ENCODE data around the gene IFI44. TPM values are rescaled to one million over a fixed set of nuclear protein-coding genes. Genes with fewer than 3 reads are reported as not detected.

Gene IFI44
- polyA plus RNA-seq, 1 experiment, result 6.0 TPM

GRCh38 chr1:78672428-78672827, 22.8 kb downstream of the IFI44 start:
- ChIA-PET POLR2A (no interaction called here), CTCF (interaction anchor here (1.2 to 1.3 kb wide), 2 partner anchors 55 to 541 kb away, joined by 5 to 6 read pairs; no protein-coding TSS in a partner anchor)
- Histone ChIP-seq H3K4me3 (ENCODE audit: low read depth, low read length) (no peak overlapping the region), H3K27ac (ENCODE audit: low read depth, low read length) (no peak overlapping the region), H3K9me3 (ENCODE audit: control insufficient read depth, insufficient read depth, low read length) (no peaks in the 10 kb centered on the region), H3K27me3 (ENCODE audit: control insufficient read depth, insufficient read depth, low read length) (no peaks in the 10 kb centered on the region)
- no peak for TF ChIP-seq CTCF (IDR thresholded peaks at IDR 0.05; ENCODE audit: low read depth, low read length)
- DNase-seq (ENCODE audit: low read depth, low spot score), result no peak

GRCh38 chr1:78673120-78673519, 23.5 kb downstream of the IFI44 start:
- DNase-seq (ENCODE audit: low read depth, low spot score), result no peak
- TF ChIP-seq CTCF (IDR thresholded peaks at IDR 0.05; ENCODE audit: low read depth, low read length), result no peak
- H3K27ac ChIP-seq (ENCODE audit: low read depth, low read length), result no peak overlapping the region
- no peaks in the 10 kb centered on the region for H3K27me3 ChIP-seq (ENCODE audit: control insufficient read depth, insufficient read depth, low read length)
- no peak overlapping the region for H3K4me3 ChIP-seq (ENCODE audit: low read depth, low read length)
- ChIA-PET POLR2A (no interaction called here), CTCF (interaction anchor here (1.2 to 1.3 kb wide), 2 partner anchors 56 to 542 kb away, joined by 5 to 6 read pairs; no protein-coding TSS in a partner anchor)
- no peaks in the 10 kb centered on the region for H3K9me3 ChIP-seq (ENCODE audit: control insufficient read depth, insufficient read depth, low read length)

- Histone ChIP-seq H3K4me3 (ENCODE audit: low read depth, low read length) (no peak overlapping the region), H3K9me3 (ENCODE audit: control insufficient read depth, insufficient read depth, low read length) (no peaks in the 10 kb centered on the region), H3K27ac (ENCODE audit: low read depth, low read length) (no peak overlapping the region), H3K27me3 (ENCODE audit: control insufficient read depth, insufficient read depth, low read length) (no peaks in the 10 kb centered on the region)
- ChIA-PET CTCF (interaction anchor here (0.6 to 3.3 kb wide), 36 partner anchors 10 to 1148 kb away, joined by 3 to 31 read pairs (median 4); partner anchors contain the start of genes IFI44, IFI44L and PTGFR), POLR2A (no interaction called here)
- peak; percentile 41 for DNase-seq (ENCODE audit: low read depth, low spot score)
- peak; percentile 85 for TF ChIP-seq CTCF (IDR thresholded peaks at IDR 0.05; ENCODE audit: low read depth, low read length)
Measured at GRCh38 chr1:78676347-78676982, 26.8 kb downstream of the IFI44 start.

GRCh38 chr1:78676993-78677392, 27.4 kb downstream of the IFI44 start:
- ChIA-PET POLR2A (no interaction called here), CTCF (interaction anchor here (1.1 to 3.3 kb wide), 5 partner anchors 12 to 551 kb away, joined by 5 to 23 read pairs (median 5); no protein-coding TSS in a partner anchor)
- H3K27ac ChIP-seq (ENCODE audit: low read depth, low read length), result no peak overlapping the region

More at GRCh38 chr1:78676993-78677392, 27.4 kb downstream of the IFI44 start:
- H3K27me3 ChIP-seq (ENCODE audit: control insufficient read depth, insufficient read depth, low read length), result no peaks in the 10 kb centered on the region
- no peak overlapping the region for H3K4me3 ChIP-seq (ENCODE audit: low read depth, low read length)
- H3K9me3 ChIP-seq (ENCODE audit: control insufficient read depth, insufficient read depth, low read length), result no peaks in the 10 kb centered on the region
- no peak for DNase-seq (ENCODE audit: low read depth, low spot score)
- no peak for TF ChIP-seq CTCF (IDR thresholded peaks at IDR 0.05; ENCODE audit: low read depth, low read length)

All from AG04450 (cell line).